Measurements from ENCODE around the gene KRTAP5-5. TPM values are rescaled to one million over a fixed set of nuclear protein-coding genes. Genes with fewer than 3 reads are reported as not detected.

Gene KRTAP5-5
- total and polyA plus RNA-seq, 10 of the 15 experiments (the other 5 are each of a cell fraction or from before 2014, with no cell fraction given) = not detected

GRCh38 chr11:1625541-1625940 lies 4.0 kb upstream of the KRTAP5-5 start:
- Histone ChIP-seq H4K20me1 (ENCODE audit: control insufficient read depth, insufficient read depth) (no peaks in the 10 kb centered on the region), H3K4me2 (ENCODE audit: control insufficient read depth, insufficient read depth) (no peak overlapping the region), H3K4me1 (ENCODE audit: control insufficient read depth, insufficient read depth, low read length) (no peaks in the 10 kb centered on the region), H3K27me3 (replicated peaks in 1 of 2; ENCODE audit: control insufficient read depth in 2 of 2, insufficient read depth in 2 of 2, low read length in 1 of 2) (peaks cover 0 to 5% of the 10 kb centered on the region in 2 experiments; a peak in 3 of 4 replicates), H3K9ac (ENCODE audit: control insufficient read depth, insufficient read depth, low read length) (no peak overlapping the region), H2AFZ (ENCODE audit: control insufficient read depth, low read depth, low read length) (no peak overlapping the region), H3K9me3 (replicated peaks; ENCODE audit: control insufficient read depth, insufficient read depth, low read length) (no peaks in the 10 kb centered on the region), H3K4me3 (no peak overlapping the region), H3K27ac (ENCODE audit: control insufficient read depth, insufficient read depth) (no peak overlapping the region), H3K36me3 (ENCODE audit: control insufficient read depth in 2 of 2, insufficient read depth in 2 of 2, low read length in 1 of 2) (no peaks in the 10 kb centered on the region), H3K79me2 (ENCODE audit: control insufficient read depth, insufficient read depth, low read length) (no peaks in the 10 kb centered on the region)
- BruUV-seq (replicated peaks) = no TSS peak
- ChIA-PET CTCF (interaction anchor here (0.9 kb wide), 1 partner anchor 30 kb away, joined by 3 read pairs; no protein-coding TSS in a partner anchor), SMC1A (ENCODE audit: uncharacterized antibody, unreplicated experiment) (no interaction called here), POLR2A (no interaction called here), RAD21 (ENCODE audit: unreplicated experiment) (no interaction called here)
- WGBS (ENCODE audit: insufficient coverage, insufficient replicate concordance, low lambda C conversion rate, missing lambda C conversion rate) = 46% methylated on average over 12 of the region's 13 CpGs
- FAIRE-seq (no peak), ATAC-seq (no peak), DNase-seq (ENCODE audit: low read depth, low spot score) (no peak)
- in situ Hi-C loops (cut with MboI) = no loop called here
- intact Hi-C loops (cut with micrococcal nuclease; ENCODE audit: unreplicated experiment) = no loop called here
- TF ChIP-seq PML (IDR thresholded peaks at IDR 0.05; ENCODE audit: low read length) (no peak), SMAD1 (IDR thresholded peaks at IDR 0.05; ENCODE audit: low read depth, partially characterized antibody) (no peak), IRF3 (IDR thresholded peaks at IDR 0.05) (no peak), TCF3 (IDR thresholded peaks at IDR 0.05; ENCODE audit: borderline replicate concordance, insufficient read depth, low read depth, low read length) (no peak), CHD2 (IDR thresholded peaks at IDR 0.05; ENCODE audit: borderline replicate concordance, low read depth, low read length) (no peak), TARDBP (IDR thresholded peaks at IDR 0.05; ENCODE audit: borderline replicate concordance) (no peak), NKRF (conservative IDR thresholded peaks at IDR 0.05) (no peak), NBN (IDR thresholded peaks at IDR 0.05) (no peak), BHLHE40 (IDR thresholded peaks at IDR 0.05; ENCODE audit: borderline replicate concordance in 1 of 2, low read depth in 2 of 2, low read length in 1 of 2) (no peak), KDM1A (IDR thresholded peaks at IDR 0.05; ENCODE audit: borderline replicate concordance) (no peak), JUND (IDR thresholded peaks at IDR 0.05; ENCODE audit: low read depth, low read length) (no peak), STAT1 (conservative IDR thresholded peaks at IDR 0.05) (no peak), FOXM1 (IDR thresholded peaks at IDR 0.05; ENCODE audit: low read depth, low read length) (no peak), CEBPB (IDR thresholded peaks at IDR 0.05; ENCODE audit: borderline replicate concordance in 1 of 2, low read depth in 2 of 2, low read length in 2 of 2) (no peak)
